Fibroblast of pulmonary artery (primary cell): Measurements from ENCODE around the gene GDF15.
"Not testable (repeated sequence)": the region's sequence is repeated elsewhere in the genome, so short reads cannot be mapped to it uniquely, and the experiment has no call there.

Experiments
- DNase-seq: peaks from one replicate; pipeline ENCODE4 v3.0.0-alpha.2; 2010; ENCODE audit warnings: low read depth
- H3K4me3 ChIP-seq: replicated peaks from 2 replicates; pipeline ENCODE4 v1.5.1; 2011; ENCODE audit warnings: low read depth, mild to moderate bottlenecking, control low read depth, low read length, moderate library complexity
- CTCF ChIP-seq: IDR thresholded peaks from 2 replicates; pipeline ENCODE4 v1.5.1; 2011; ENCODE audit warnings: mild to moderate bottlenecking, control low read depth, low read length, inconsistent platforms; ENCODE audit errors: missing control alignments

GDF15 gene

GRCh38 chr19:18350490-18350889 is 35.5 kb upstream of the GDF15 start:
- DNase-seq = no peak
- TF ChIP-seq CTCF = no peak
- H3K4me3 ChIP-seq = no peak overlapping the region

GRCh38 chr19:18351544-18351943 is 34.4 kb upstream of the GDF15 start:
- no peak overlapping the region for H3K4me3 ChIP-seq
- no peak for TF ChIP-seq CTCF

GRCh38 chr19:18353378-18354005 is 32.5 kb upstream of the GDF15 start:
- DNase-seq = no peak
- H3K4me3 ChIP-seq = no peak overlapping the region
- no peak for TF ChIP-seq CTCF

More at GRCh38 chr19:18351544-18351943, 34.4 kb upstream of the GDF15 start:
- no peak for DNase-seq

- not testable (repeated sequence) for DNase-seq, H3K4me3 ChIP-seq
Observed at GRCh38 chr19:18354743-18355142, 31.2 kb upstream of the GDF15 start.

GRCh38 chr19:18357041-18357440 is 28.9 kb upstream of the GDF15 start:
- H3K4me3 ChIP-seq = no peak overlapping the region
- no peak for TF ChIP-seq CTCF
- DNase-seq = no peak

GRCh38 chr19:18361646-18362045 is 24.3 kb upstream of the GDF15 start:
- no peak for TF ChIP-seq CTCF
- DNase-seq = no peak
- H3K4me3 ChIP-seq = no peak overlapping the region

GRCh38 chr19:18362934-18363542 is 22.9 kb upstream of the GDF15 start:
- no peak for DNase-seq
- H3K4me3 ChIP-seq = no peak overlapping the region
- no peak for TF ChIP-seq CTCF
